Stimulated activated CD8-positive, alpha-beta memory T cell treated with anti-CD3 and anti-CD28 coated beads, Interleukin-4, amount 100 ng/mL, for 24 hours (primary cell): ENCODE results near the gene RHOV.

Source experiments
- DNase-seq: peaks from one replicate; pipeline ENCODE4 v3.0.0-alpha.2; 2020; ENCODE audit warnings: low read depth

RHOV gene

GRCh38 chr15:40873694-40874561, at the start of gene RHOV:
TSS of gene RHOV (minus strand) at chr15:40874234. CDS start at chr15:40874139, 95 bp downstream.
- DNase-seq = peak; percentile 27

GRCh38 chr15:40923551-40923950, 49.5 kb upstream of the RHOV start:
- no peak for DNase-seq

GRCh38 chr15:40922608-40923005, 48.6 kb upstream of the RHOV start:
- DNase-seq = no peak

GRCh38 chr15:40921949-40922607, 48.0 kb upstream of the RHOV start:
- no peak for DNase-seq

GRCh38 chr15:40918799-40919392, 44.9 kb upstream of the RHOV start:
- no peak for DNase-seq

- no peak for DNase-seq
Measured at GRCh38 chr15:40918146-40918798, 44.2 kb upstream of the RHOV start.

GRCh38 chr15:40917585-40917984, 43.6 kb upstream of the RHOV start:
- no peak for DNase-seq

GRCh38 chr15:40915679-40916078, 41.6 kb upstream of the RHOV start:
- DNase-seq = no peak

GRCh38 chr15:40915116-40915661, 41.2 kb upstream of the RHOV start:
- no peak for DNase-seq

- DNase-seq = no peak
Measured at GRCh38 chr15:40914486-40914885, 40.5 kb upstream of the RHOV start.

- DNase-seq = no peak
Measured at GRCh38 chr15:40914013-40914412, 40.0 kb upstream of the RHOV start.

- no peak for DNase-seq
Measured at GRCh38 chr15:40912478-40912877, 38.4 kb upstream of the RHOV start.

- no peak for DNase-seq
Measured at GRCh38 chr15:40911693-40912092, 37.7 kb upstream of the RHOV start.

GRCh38 chr15:40911141-40911540, 37.1 kb upstream of the RHOV start:
- no peak for DNase-seq

GRCh38 chr15:40909662-40910630, 35.9 kb upstream of the RHOV start:
- DNase-seq = no peak

GRCh38 chr15:40908095-40908494, 34.1 kb upstream of the RHOV start:
- no peak for DNase-seq

GRCh38 chr15:40906991-40907802, 33.2 kb upstream of the RHOV start:
- DNase-seq = no peak

GRCh38 chr15:40906091-40906990, 32.3 kb upstream of the RHOV start:
- DNase-seq = peak; percentile 72
